WTC11 (cell line): ENCODE measurements around the gene PRKD1.

Experiments used
- CTCF ChIP-seq: fragments of 200-600 bp; IDR thresholded peaks from 2 replicates; pipeline ENCODE4 v1.8.0; 2022; ENCODE audit warnings: antibody characterized with exemption
- FOXK1 ChIP-seq: sonication (generic); formaldehyde crosslinking; IDR thresholded peaks from 2 replicates; pipeline ENCODE4 v1.8.0; 2022; ENCODE audit warnings: mild to moderate bottlenecking, moderate library complexity, missing genetic modification reagents
- KAT7 ChIP-seq: sonication (generic); formaldehyde crosslinking; IDR thresholded peaks from 2 replicates; pipeline ENCODE4 v1.8.1; 2023; ENCODE audit warnings: missing genetic modification reagents, mild to moderate bottlenecking, borderline replicate concordance
- MXD4 ChIP-seq: fragments of 250-450 bp; sonication (Bioruptor Pico); IDR thresholded peaks from 2 replicates; pipeline ENCODE4 v1.8.0; 2021; ENCODE audit warnings: mild to moderate bottlenecking, moderate library complexity, borderline replicate concordance
- PRDM15 ChIP-seq: sonication (generic); formaldehyde crosslinking; IDR thresholded peaks from 2 replicates; pipeline ENCODE4 v1.8.0; 2022; ENCODE audit warnings: missing genetic modification reagents
- TEAD4 ChIP-seq: sonication (generic); formaldehyde crosslinking; IDR thresholded peaks from 2 replicates; pipeline ENCODE4 v1.8.0; 2022; ENCODE audit warnings: mild to moderate bottlenecking, missing genetic modification reagents

- TF ChIP-seq CTCF (no peak), TEAD4 (CRISPR knock-in tag) (no peak), PRDM15 (no peak), FOXK1 (no peak), KAT7 (CRISPR knock-in tag) (no peak), MXD4 (CRISPR knock-in tag) (no peak)
These were observed 242.7 kb downstream of the PRKD1 start for GRCh38 chr14:29684926-29685325.
